ENCODE measurements around the gene S1PR3. TPM values are rescaled to one million over a fixed set of nuclear protein-coding genes. Genes with fewer than 3 reads are reported as not detected.
A peak's percentile ranks its signal among the peaks of the same experiment; 100 is the strongest.

S1PR3 gene
- total RNA-seq, 1 donor, result 3.3 TPM

- no peak for TF ChIP-seq CTCF (IDR thresholded peaks at IDR 0.05; ENCODE audit: extremely low read depth, low read depth, low read length)
- Histone ChIP-seq H3K4me2 (ENCODE audit: insufficient read depth, low read length) (peak overlapping the region; percentile 98), H3K27ac (ENCODE audit: low read depth, low read length) (no peak overlapping the region), H4K20me1 (ENCODE audit: insufficient read depth, low read length) (peaks cover 3% of the 10 kb centered on the region), H3K4me1 (ENCODE audit: insufficient read depth, low read length) (peaks cover 44% of the 10 kb centered on the region), H3K27me3 (ENCODE audit: insufficient read depth, low read length) (no peaks in the 10 kb centered on the region), H3K36me3 (ENCODE audit: insufficient read depth, low read length) (peaks cover 4% of the 10 kb centered on the region), H3K4me3 (ENCODE audit: insufficient read depth, low read length) (peak overlapping the region; percentile 25), H3K9me3 (ENCODE audit: low read depth, low read length) (no peaks in the 10 kb centered on the region), H2AFZ (ENCODE audit: low read length) (no peak overlapping the region), H3K79me2 (ENCODE audit: insufficient read depth, low read length) (peaks cover 30% of the 10 kb centered on the region)
- no peak for DNase-seq (ENCODE audit: insufficient read length, low spot score, missing footprints)
Measured at GRCh38 chr9:88993871-88994460, 2.7 kb downstream of the S1PR3 start.

GRCh38 chr9:88994469-88995199 is 3.4 kb downstream of the S1PR3 start:
- no peak for DNase-seq (ENCODE audit: insufficient read length, low spot score, missing footprints)
- H3K4me2 ChIP-seq (ENCODE audit: insufficient read depth, low read length), result peak overlapping the region; percentile 98
- H2AFZ ChIP-seq (ENCODE audit: low read length), result no peak overlapping the region
- H3K27me3 ChIP-seq (ENCODE audit: insufficient read depth, low read length), result no peaks in the 10 kb centered on the region
- peaks cover 3% of the 10 kb centered on the region for H4K20me1 ChIP-seq (ENCODE audit: insufficient read depth, low read length)
- peaks cover 30% of the 10 kb centered on the region for H3K79me2 ChIP-seq (ENCODE audit: insufficient read depth, low read length)
- H3K4me3 ChIP-seq (ENCODE audit: insufficient read depth, low read length), result peak overlapping the region; percentile 25
- H3K4me1 ChIP-seq (ENCODE audit: insufficient read depth, low read length), result peaks cover 45% of the 10 kb centered on the region
- TF ChIP-seq CTCF (IDR thresholded peaks at IDR 0.05; ENCODE audit: extremely low read depth, low read depth, low read length), result no peak
- H3K27ac ChIP-seq (ENCODE audit: low read depth, low read length), result no peak overlapping the region
- no peaks in the 10 kb centered on the region for H3K9me3 ChIP-seq (ENCODE audit: low read depth, low read length)
- H3K36me3 ChIP-seq (ENCODE audit: insufficient read depth, low read length), result peaks cover 4% of the 10 kb centered on the region

- Histone ChIP-seq H3K79me2 (ENCODE audit: insufficient read depth, low read length) (peaks cover 30% of the 10 kb centered on the region), H2AFZ (ENCODE audit: low read length) (no peak overlapping the region), H3K4me3 (ENCODE audit: insufficient read depth, low read length) (no peak overlapping the region), H3K27me3 (ENCODE audit: insufficient read depth, low read length) (no peaks in the 10 kb centered on the region), H3K4me1 (ENCODE audit: insufficient read depth, low read length) (peaks cover 45% of the 10 kb centered on the region), H3K4me2 (ENCODE audit: insufficient read depth, low read length) (peak overlapping the region; percentile 98), H3K27ac (ENCODE audit: low read depth, low read length) (no peak overlapping the region), H3K9me3 (ENCODE audit: low read depth, low read length) (no peaks in the 10 kb centered on the region), H4K20me1 (ENCODE audit: insufficient read depth, low read length) (peaks cover 3% of the 10 kb centered on the region), H3K36me3 (ENCODE audit: insufficient read depth, low read length) (peaks cover 4% of the 10 kb centered on the region)
- no peak for TF ChIP-seq CTCF (IDR thresholded peaks at IDR 0.05; ENCODE audit: extremely low read depth, low read depth, low read length)
- DNase-seq (ENCODE audit: insufficient read length, low spot score, missing footprints), result no peak
Measured at GRCh38 chr9:88995200-88995577, 3.9 kb downstream of the S1PR3 start.

DNA sequence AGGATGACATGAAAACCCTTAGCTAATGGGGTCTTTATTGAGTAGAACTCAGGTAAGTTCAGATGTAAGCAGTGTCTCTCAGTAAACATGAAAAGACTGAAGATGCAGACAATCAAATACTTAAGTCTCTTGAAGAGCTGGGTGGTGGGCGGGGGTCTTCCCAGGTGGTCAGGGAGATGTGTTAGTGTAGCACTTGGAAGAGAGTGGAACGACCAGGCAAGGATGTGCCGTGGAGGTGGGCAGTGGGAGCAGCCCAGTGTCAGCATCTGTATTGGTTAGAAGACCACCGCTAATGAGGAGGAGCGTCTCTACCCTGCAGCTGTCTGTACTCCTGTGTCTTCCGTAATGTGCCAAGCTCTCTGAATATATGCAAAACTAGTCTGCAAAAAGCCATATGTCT is 4.4 kb downstream of the S1PR3 start:
- no peak overlapping the region for H3K4me3 ChIP-seq (ENCODE audit: insufficient read depth, low read length)

More for the DNA sequence above, 4.4 kb downstream of the S1PR3 start:
- H4K20me1 ChIP-seq (ENCODE audit: insufficient read depth, low read length), result peaks cover 3% of the 10 kb centered on the region
- H3K36me3 ChIP-seq (ENCODE audit: insufficient read depth, low read length), result peaks cover 4% of the 10 kb centered on the region
- H3K27ac ChIP-seq (ENCODE audit: low read depth, low read length), result no peak overlapping the region
- no peak overlapping the region for H3K4me2 ChIP-seq (ENCODE audit: insufficient read depth, low read length)
- TF ChIP-seq CTCF (IDR thresholded peaks at IDR 0.05; ENCODE audit: extremely low read depth, low read depth, low read length), result no peak
- H3K4me1 ChIP-seq (ENCODE audit: insufficient read depth, low read length), result peaks cover 49% of the 10 kb centered on the region
- H3K79me2 ChIP-seq (ENCODE audit: insufficient read depth, low read length), result peaks cover 30% of the 10 kb centered on the region
- DNase-seq (ENCODE audit: insufficient read length, low spot score, missing footprints), result no peak
- no peaks in the 10 kb centered on the region for H3K9me3 ChIP-seq (ENCODE audit: low read depth, low read length)
- no peak overlapping the region for H2AFZ ChIP-seq (ENCODE audit: low read length)
- H3K27me3 ChIP-seq (ENCODE audit: insufficient read depth, low read length), result no peaks in the 10 kb centered on the region
